ENCODE measurements around the gene ITGB5. TPM values are rescaled to one million over a fixed set of nuclear protein-coding genes. Genes with fewer than 3 reads are reported as not detected.

ITGB5 gene
- total RNA-seq, 1 donor from 2014 or later: 63.3 TPM

DNA sequence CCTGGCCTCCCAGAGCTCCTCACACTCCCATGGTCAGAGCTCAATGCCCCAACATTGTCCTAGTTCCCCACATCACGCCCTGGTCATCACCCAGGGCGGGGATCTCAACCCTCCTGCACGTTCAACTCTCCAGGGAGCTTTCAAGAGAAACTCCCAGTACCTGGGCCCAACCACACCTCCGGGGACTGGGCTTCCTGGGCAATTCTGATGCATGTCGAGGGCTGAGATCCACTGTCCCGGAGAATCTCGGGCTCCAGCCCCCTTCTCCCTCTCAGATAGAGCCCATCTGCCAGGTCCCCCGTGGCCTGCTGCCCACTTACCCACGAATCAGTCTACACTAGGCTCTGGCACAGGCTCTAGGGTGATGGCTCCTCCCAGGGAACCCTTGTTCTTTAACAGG lies 117.7 kb downstream of the ITGB5 start:
- H3K36me3 Mint-ChIP-seq: peaks cover 21% of the 10 kb centered on the region
- no peaks in the 10 kb centered on the region for H3K27me3 Mint-ChIP-seq (ENCODE audit: low read depth)
- H3K9me3 Mint-ChIP-seq: no peaks in the 10 kb centered on the region
- TF ChIP-seq, protein P1, sequence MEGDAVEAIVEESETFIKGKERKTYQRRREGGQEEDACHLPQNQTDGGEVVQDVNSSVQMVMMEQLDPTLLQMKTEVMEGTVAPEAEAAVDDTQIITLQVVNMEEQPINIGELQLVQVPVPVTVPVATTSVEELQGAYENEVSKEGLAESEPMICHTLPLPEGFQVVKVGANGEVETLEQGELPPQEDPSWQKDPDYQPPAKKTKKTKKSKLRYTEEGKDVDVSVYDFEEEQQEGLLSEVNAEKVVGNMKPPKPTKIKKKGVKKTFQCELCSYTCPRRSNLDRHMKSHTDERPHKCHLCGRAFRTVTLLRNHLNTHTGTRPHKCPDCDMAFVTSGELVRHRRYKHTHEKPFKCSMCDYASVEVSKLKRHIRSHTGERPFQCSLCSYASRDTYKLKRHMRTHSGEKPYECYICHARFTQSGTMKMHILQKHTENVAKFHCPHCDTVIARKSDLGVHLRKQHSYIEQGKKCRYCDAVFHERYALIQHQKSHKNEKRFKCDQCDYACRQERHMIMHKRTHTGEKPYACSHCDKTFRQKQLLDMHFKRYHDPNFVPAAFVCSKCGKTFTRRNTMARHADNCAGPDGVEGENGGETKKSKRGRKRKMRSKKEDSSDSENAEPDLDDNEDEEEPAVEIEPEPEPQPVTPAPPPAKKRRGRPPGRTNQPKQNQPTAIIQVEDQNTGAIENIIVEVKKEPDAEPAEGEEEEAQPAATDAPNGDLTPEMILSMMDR (IDR thresholded peaks at IDR 0.05; ENCODE audit: unreplicated experiment): no peak
- H3K4me1 Mint-ChIP-seq: peaks cover 45% of the 10 kb centered on the region
- DNase-seq (ENCODE audit: low spot score in 2 of 2, unreplicated experiment in 2 of 2): no peak
- H3K4me3 Mint-ChIP-seq: no peak overlapping the region
- H3K27ac Mint-ChIP-seq: no peak overlapping the region

DNA sequence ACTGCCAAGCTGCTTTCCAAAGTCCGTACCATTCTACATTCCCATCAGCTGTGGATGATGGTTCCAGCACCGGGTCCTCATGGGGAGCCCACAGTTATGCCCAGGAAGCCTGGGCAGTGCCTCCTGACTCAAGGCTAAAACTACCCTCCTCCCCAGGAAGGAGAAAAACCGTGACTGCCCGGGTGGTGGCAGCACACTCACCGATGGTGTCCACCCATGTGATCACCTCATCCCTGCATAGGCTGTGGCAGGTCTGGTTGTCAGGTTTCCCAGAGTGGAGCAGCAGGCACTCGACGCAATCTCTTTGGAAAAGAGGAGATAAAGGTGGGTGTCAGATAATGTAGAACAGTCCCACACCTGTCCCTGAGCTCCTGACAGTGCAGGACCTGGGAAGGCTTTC lies 118.4 kb downstream of the ITGB5 start:
- Mint-ChIP-seq H3K36me3 (peaks cover 24% of the 10 kb centered on the region), H3K27me3 (ENCODE audit: low read depth) (no peaks in the 10 kb centered on the region), H3K4me1 (peaks cover 39% of the 10 kb centered on the region), H3K9me3 (no peaks in the 10 kb centered on the region), H3K27ac (no peak overlapping the region), H3K4me3 (no peak overlapping the region)
- TF ChIP-seq, protein P1 (IDR thresholded peaks at IDR 0.05; ENCODE audit: unreplicated experiment): no peak
- DNase-seq (ENCODE audit: low spot score in 2 of 2, unreplicated experiment in 2 of 2): no peak

DNA sequence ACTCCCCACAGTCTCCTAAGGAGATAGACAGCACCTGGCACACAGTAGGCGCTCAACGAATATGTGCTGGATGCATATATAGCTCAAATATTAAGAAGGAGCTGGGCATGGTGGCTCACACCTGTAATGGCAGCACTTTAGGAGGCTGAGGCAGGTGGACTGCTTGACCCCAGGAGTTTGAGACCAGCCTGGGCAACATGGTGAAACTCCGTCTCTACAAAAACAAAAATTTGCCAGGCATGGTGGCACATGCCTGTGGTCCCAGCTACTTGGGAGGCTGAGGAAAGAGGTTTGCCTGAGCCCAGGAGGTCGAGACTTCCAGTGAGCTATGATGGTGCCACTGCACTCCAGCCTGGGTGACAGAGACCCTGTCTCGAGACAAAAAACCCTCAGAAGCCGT lies 119.5 kb downstream of the ITGB5 start:
- no peak for DNase-seq (ENCODE audit: low spot score in 2 of 2, unreplicated experiment in 2 of 2)
- Mint-ChIP-seq H3K36me3 (peaks cover 27% of the 10 kb centered on the region), H3K4me1 (peaks cover 38% of the 10 kb centered on the region), H3K27ac (no peak overlapping the region), H3K27me3 (ENCODE audit: low read depth) (no peaks in the 10 kb centered on the region), H3K9me3 (no peaks in the 10 kb centered on the region), H3K4me3 (no peak overlapping the region)
- TF ChIP-seq, protein P1 (IDR thresholded peaks at IDR 0.05; ENCODE audit: unreplicated experiment): no peak

DNA sequence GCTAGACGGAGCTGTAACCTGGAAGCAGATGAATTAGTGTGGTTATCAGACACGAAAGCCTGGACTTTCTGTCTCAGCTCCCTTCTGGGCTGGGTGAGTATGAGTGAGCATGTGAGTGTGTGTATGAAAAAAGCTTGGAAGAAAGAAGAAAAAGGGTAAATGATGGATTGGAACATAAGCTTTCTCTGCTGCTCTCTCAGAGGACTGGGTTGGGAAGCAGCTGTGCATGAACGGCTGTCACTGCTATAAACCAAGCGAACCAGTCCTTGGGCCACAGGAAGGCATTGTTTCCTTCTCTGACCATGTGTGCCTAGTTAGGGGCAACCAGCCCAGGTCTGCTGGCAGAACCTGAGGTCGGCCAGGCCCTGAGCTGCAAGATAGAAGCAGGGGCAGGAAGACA lies 119.9 kb downstream of the ITGB5 start:
- Mint-ChIP-seq H3K4me1 (peaks cover 37% of the 10 kb centered on the region), H3K9me3 (no peaks in the 10 kb centered on the region), H3K27me3 (ENCODE audit: low read depth) (no peaks in the 10 kb centered on the region), H3K4me3 (no peak overlapping the region), H3K27ac (no peak overlapping the region), H3K36me3 (peaks cover 27% of the 10 kb centered on the region)
- TF ChIP-seq, protein P1 (IDR thresholded peaks at IDR 0.05; ENCODE audit: unreplicated experiment): no peak
- no peak for DNase-seq (ENCODE audit: low spot score in 2 of 2, unreplicated experiment in 2 of 2)

DNA sequence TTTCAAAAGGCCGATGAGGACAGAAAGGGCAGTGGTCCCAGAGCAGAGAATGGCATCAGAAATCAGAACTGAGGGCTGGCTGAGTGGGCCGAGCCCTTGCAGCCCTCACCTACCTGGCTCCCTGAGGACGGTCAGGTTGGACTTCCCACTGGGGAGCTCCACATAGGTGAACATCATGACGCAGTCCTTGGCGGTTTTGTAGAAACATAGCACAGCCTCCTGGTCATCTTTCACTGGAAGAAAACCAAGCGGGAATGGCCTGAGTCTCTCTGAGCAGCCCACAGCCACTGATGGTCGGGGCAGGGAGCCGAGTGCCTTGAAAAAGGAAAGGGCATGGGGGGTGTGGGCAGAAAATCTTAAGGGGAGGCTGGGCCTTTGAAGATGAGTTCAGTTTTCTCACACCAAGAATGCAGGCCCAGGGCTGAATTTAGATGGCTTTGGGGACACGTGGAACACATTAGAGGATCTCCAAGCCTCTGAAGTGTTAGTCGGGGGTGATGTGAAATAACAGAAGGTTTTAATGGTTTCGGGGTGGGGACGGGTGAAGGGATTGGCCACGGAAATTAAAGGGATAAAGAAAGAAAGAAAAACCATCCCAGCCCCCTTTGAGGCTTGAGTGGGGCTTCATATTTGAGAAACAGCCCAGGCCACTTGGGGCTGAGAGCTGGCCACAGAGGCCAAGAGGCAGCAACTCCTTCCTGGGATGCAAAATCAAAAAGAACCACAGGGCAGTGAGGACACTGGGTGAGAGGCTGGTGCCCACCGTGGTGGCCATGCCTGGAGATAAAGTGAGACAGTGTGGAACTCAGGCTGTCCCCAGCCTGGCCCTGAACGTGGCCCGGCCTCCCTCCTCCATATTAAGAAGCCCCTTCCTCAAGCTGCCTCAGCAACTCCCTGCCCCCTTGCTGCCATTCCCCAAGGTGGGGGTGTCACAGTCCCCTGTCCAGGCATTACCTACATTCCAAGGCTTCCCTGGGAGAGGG lies 120.8 kb downstream of the ITGB5 start:
- Mint-ChIP-seq H3K27ac (no peak overlapping the region), H3K9me3 (no peaks in the 10 kb centered on the region), H3K4me3 (no peak overlapping the region), H3K36me3 (peaks cover 27% of the 10 kb centered on the region), H3K4me1 (peaks cover 39% of the 10 kb centered on the region), H3K27me3 (ENCODE audit: low read depth) (no peaks in the 10 kb centered on the region)
- DNase-seq (ENCODE audit: low spot score in 2 of 2, unreplicated experiment in 2 of 2): no peak
- TF ChIP-seq, protein P1 (IDR thresholded peaks at IDR 0.05; ENCODE audit: unreplicated experiment): no peak
